PFSK-1 (cell line): ENCODE measurements around the gene KCNA2.

Experiments
- FOXP2 ChIP-seq: optimal IDR thresholded peaks from 2 replicates; pipeline ENCODE3; 2011; ENCODE audit warnings: borderline replicate concordance, control low read depth, inconsistent platforms; ENCODE audit not compliant: insufficient read depth; ENCODE audit errors: extremely low read length, extremely low read depth
- POLR2AphosphoS5 ChIP-seq: IDR thresholded peaks from 2 replicates; pipeline ENCODE4 v1.6.1; 2012; ENCODE audit warnings: low read depth, mild to moderate bottlenecking, control low read depth, low read length, moderate library complexity
- SIN3A ChIP-seq: IDR thresholded peaks from 2 replicates; pipeline ENCODE4 v1.6.1; 2012; ENCODE audit warnings: mild to moderate bottlenecking, low read length, moderate library complexity, borderline replicate concordance; ENCODE audit not compliant: insufficient read depth
- TAF1 ChIP-seq: IDR thresholded peaks from 2 replicates; pipeline ENCODE4 v1.6.1; 2012; ENCODE audit warnings: low read length, control low read depth, borderline replicate concordance; ENCODE audit not compliant: insufficient read depth
- TF ChIP-seq, protein P1 (sequence below), 2 experiments: IDR thresholded peaks; 2 replicates each; pipeline versions ENCODE4 v1.6.1 to v1.8.0; 2011 to 2012; ENCODE audit warnings: low read depth in 2 of 2, low read length in 2 of 2, control low read depth in 1 of 2, inconsistent platforms in 1 of 2, mild to moderate bottlenecking in 1 of 2, moderate library complexity in 1 of 2; ENCODE audit not compliant: insufficient read depth in 1 of 2

DNA sequence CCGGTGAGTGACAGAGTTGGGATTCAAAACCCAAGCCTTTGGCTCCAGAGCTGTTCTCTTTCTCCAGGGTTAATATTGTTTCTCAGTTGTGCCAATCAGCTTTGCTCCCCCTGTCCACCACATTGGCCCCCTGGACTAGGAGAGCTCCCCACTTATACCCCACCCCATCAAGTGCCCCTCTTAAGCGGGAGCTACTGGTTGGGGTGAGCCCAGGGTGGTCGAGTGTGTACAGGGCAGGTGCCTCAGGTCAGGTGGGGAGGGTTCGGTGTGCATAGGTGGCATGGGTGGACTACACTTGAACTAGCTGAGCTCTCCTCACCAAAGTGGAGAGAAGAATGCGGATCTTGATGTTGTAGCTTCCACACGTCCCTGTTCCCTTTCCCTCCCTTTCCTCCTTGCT is 14.2 kb downstream of the KCNA2 start:
- TF ChIP-seq POLR2AphosphoS5 (no peak), TAF1 (no peak), FOXP2 (no peak), SIN3A (no peak)
- TF ChIP-seq, protein P1, sequence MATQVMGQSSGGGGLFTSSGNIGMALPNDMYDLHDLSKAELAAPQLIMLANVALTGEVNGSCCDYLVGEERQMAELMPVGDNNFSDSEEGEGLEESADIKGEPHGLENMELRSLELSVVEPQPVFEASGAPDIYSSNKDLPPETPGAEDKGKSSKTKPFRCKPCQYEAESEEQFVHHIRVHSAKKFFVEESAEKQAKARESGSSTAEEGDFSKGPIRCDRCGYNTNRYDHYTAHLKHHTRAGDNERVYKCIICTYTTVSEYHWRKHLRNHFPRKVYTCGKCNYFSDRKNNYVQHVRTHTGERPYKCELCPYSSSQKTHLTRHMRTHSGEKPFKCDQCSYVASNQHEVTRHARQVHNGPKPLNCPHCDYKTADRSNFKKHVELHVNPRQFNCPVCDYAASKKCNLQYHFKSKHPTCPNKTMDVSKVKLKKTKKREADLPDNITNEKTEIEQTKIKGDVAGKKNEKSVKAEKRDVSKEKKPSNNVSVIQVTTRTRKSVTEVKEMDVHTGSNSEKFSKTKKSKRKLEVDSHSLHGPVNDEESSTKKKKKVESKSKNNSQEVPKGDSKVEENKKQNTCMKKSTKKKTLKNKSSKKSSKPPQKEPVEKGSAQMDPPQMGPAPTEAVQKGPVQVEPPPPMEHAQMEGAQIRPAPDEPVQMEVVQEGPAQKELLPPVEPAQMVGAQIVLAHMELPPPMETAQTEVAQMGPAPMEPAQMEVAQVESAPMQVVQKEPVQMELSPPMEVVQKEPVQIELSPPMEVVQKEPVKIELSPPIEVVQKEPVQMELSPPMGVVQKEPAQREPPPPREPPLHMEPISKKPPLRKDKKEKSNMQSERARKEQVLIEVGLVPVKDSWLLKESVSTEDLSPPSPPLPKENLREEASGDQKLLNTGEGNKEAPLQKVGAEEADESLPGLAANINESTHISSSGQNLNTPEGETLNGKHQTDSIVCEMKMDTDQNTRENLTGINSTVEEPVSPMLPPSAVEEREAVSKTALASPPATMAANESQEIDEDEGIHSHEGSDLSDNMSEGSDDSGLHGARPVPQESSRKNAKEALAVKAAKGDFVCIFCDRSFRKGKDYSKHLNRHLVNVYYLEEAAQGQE (IDR thresholded peaks at IDR 0.05; ENCODE audit: insufficient read depth in 1 of 2, low read depth in 2 of 2, low read length in 2 of 2) = no peak
